Neural cell (in vitro differentiated cells): ENCODE results near the gene STN1.

ENCODE experiments used
- EP300 ChIP-seq: fragments of 450-650 bp; conservative IDR thresholded peaks from 2 replicates; pipeline ENCODE4 v1.6.1; 2014; ENCODE audit warnings: antibody characterized with exemption, mild to moderate bottlenecking, moderate library complexity; ENCODE audit not compliant: poor library complexity, severe bottlenecking
- EZH2 ChIP-seq: fragments of 200-600, 300-800 bp; shearing (Covaris generic), sonication (generic); IDR thresholded peaks from 2 replicates; pipeline ENCODE4 v1.6.1; 2014; ENCODE audit warnings: antibody characterized with exemption, low read length, borderline replicate concordance, mild to moderate bottlenecking; ENCODE audit not compliant: insufficient read depth, poor library complexity, severe bottlenecking
- POLR2AphosphoS5 ChIP-seq: IDR thresholded peaks from 2 replicates; pipeline ENCODE4 v1.6.1; 2012
- SMC3 ChIP-seq: fragments of 450-650 bp; conservative IDR thresholded peaks from 2 replicates; pipeline ENCODE4 v1.6.1; 2014; ENCODE audit warnings: antibody characterized with exemption, mild to moderate bottlenecking, moderate library complexity; ENCODE audit not compliant: poor library complexity
- TF ChIP-seq, protein P1 (sequence below): fragments of 450-650 bp; IDR thresholded peaks from 2 replicates; pipeline ENCODE4 v1.5.1; 2014; ENCODE audit warnings: antibody characterized with exemption, mild to moderate bottlenecking, moderate library complexity; ENCODE audit not compliant: poor library complexity, severe bottlenecking
- TF ChIP-seq, protein P2 (sequence below): IDR thresholded peaks from 2 replicates; pipeline ENCODE4 v1.6.1; 2012; ENCODE audit warnings: borderline replicate concordance

DNA sequence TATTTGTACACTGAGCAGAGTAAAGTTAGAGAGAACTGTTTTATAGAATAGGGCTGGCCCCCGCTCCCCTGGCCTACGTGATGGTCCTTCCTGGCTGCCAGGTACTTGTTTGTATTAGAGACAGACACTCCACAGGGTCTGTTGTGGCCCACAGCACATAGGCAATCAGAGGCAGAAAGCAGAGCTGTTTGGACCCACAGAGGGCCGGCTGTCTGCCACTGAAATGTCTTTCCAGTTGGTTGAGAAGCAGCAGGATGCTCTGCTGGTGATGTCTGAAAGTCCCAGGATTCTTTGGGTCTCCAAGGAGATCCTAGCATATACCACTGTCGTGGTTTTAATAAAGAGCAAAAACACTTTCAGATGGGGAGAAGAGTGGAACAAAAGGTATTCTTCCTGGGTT, 5.2 kb downstream of the STN1 start:
- TF ChIP-seq, protein P1, sequence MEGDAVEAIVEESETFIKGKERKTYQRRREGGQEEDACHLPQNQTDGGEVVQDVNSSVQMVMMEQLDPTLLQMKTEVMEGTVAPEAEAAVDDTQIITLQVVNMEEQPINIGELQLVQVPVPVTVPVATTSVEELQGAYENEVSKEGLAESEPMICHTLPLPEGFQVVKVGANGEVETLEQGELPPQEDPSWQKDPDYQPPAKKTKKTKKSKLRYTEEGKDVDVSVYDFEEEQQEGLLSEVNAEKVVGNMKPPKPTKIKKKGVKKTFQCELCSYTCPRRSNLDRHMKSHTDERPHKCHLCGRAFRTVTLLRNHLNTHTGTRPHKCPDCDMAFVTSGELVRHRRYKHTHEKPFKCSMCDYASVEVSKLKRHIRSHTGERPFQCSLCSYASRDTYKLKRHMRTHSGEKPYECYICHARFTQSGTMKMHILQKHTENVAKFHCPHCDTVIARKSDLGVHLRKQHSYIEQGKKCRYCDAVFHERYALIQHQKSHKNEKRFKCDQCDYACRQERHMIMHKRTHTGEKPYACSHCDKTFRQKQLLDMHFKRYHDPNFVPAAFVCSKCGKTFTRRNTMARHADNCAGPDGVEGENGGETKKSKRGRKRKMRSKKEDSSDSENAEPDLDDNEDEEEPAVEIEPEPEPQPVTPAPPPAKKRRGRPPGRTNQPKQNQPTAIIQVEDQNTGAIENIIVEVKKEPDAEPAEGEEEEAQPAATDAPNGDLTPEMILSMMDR, result no peak
- TF ChIP-seq POLR2AphosphoS5, result no peak
- no peak for TF ChIP-seq SMC3
- no peak for TF ChIP-seq EP300
- TF ChIP-seq EZH2, result no peak
- TF ChIP-seq, protein P2, sequence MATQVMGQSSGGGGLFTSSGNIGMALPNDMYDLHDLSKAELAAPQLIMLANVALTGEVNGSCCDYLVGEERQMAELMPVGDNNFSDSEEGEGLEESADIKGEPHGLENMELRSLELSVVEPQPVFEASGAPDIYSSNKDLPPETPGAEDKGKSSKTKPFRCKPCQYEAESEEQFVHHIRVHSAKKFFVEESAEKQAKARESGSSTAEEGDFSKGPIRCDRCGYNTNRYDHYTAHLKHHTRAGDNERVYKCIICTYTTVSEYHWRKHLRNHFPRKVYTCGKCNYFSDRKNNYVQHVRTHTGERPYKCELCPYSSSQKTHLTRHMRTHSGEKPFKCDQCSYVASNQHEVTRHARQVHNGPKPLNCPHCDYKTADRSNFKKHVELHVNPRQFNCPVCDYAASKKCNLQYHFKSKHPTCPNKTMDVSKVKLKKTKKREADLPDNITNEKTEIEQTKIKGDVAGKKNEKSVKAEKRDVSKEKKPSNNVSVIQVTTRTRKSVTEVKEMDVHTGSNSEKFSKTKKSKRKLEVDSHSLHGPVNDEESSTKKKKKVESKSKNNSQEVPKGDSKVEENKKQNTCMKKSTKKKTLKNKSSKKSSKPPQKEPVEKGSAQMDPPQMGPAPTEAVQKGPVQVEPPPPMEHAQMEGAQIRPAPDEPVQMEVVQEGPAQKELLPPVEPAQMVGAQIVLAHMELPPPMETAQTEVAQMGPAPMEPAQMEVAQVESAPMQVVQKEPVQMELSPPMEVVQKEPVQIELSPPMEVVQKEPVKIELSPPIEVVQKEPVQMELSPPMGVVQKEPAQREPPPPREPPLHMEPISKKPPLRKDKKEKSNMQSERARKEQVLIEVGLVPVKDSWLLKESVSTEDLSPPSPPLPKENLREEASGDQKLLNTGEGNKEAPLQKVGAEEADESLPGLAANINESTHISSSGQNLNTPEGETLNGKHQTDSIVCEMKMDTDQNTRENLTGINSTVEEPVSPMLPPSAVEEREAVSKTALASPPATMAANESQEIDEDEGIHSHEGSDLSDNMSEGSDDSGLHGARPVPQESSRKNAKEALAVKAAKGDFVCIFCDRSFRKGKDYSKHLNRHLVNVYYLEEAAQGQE, result no peak
